Right lobe of liver (tissue), 6 donors: Measurements from ENCODE around the gene FHL1. TPM values are rescaled to one million over a fixed set of nuclear protein-coding genes. Genes with fewer than 3 reads are reported as not detected.

Experiments used
- ATAC-seq, 4 donors: fragments of 200-7000 bp; cut with Tn5 transposase; one replicate each; pipeline ENCODE4 v1.9.1; 2020; ENCODE audit warnings: mild to moderate bottlenecking in 4 of 4, moderate library complexity in 4 of 4
- DNase-seq, 3 donors: peaks; one replicate each; pipeline ENCODE4 v3.0.0-alpha.2; 2020
- H3K27ac ChIP-seq, 3 donors: fragments of 200-600 bp; one replicate each; pipeline ENCODE4 v1.8.0; 2022
- H3K27me3 ChIP-seq, 2 donors: fragments of 200-600 bp; one replicate each; pipeline ENCODE4 v1.8.0; 2022
- H3K36me3 ChIP-seq, 4 donors: fragments of 200-600 bp; sonication (generic) in 1 of 4; one replicate each; pipeline versions ENCODE4 v1.5.1 to v1.8.0; 2017 to 2022; ENCODE audit warnings: control low read depth in 1 of 4
- H3K4me1 ChIP-seq, 4 donors: fragments of 200-600 bp; sonication (generic) in 1 of 4; one replicate each; pipeline versions ENCODE4 v1.5.1 to v1.8.0; 2017 to 2022; ENCODE audit warnings: control low read depth in 1 of 4
- H3K4me3 ChIP-seq, 3 donors: fragments of 200-600 bp; one replicate each; pipeline ENCODE4 v1.8.0; 2022
- H3K9me3 ChIP-seq, 4 donors: fragments of 200-600 bp; sonication (generic) in 1 of 4; one replicate each; pipeline versions ENCODE4 v1.5.1 to v1.8.0; 2017 to 2022; ENCODE audit warnings: control low read depth in 1 of 4
- POLR2A ChIP-seq: fragments of 450-650 bp; IDR thresholded peaks from one replicate; pipeline ENCODE4 v1.6.1; 2017; ENCODE audit warnings: antibody characterized with exemption, mild to moderate bottlenecking
- WGBS: methylation state at CpG from one replicate; pipeline ENCODE4 v1.1.6; 2018; ENCODE audit warnings: low coverage, low lambda C conversion rate; ENCODE audit not compliant: insufficient coverage; ENCODE audit errors: missing lambda C conversion rate; 5-methylcytosine and 5-hydroxymethylcytosine counted together
- intact Hi-C, 2 donors: fragments of 100-400 bp; cut with DNase I; formaldehyde crosslinking; loops; one replicate each; pipeline versions ENCODE4 v1.11.2 to v1.14.1; 2022
- total RNA-seq, 6 experiments: library from RNA; depleted of rRNA in 2 of 6; stranded (reverse); fragments of >200 nt in 2 of 6; fragmentation: NEBNext Ultra II Directional in 3 of 6; extraction: Animal tissue kit (Norgen Biotek cat#: 25700) in 3 of 6; gene quantifications; one replicate each; pipeline versions ENCODE4 v1.1.0 to v1.2.4, GENCODE V29; 2016 to 2023
- TF ChIP-seq, protein P1 (sequence below), 4 donors: fragments of 200-600 bp in 3 of 4; fragments of 450-650 bp in 1 of 4; IDR thresholded peaks; one replicate each; pipeline versions ENCODE4 v1.5.1 to v1.8.0; 2016 to 2022; ENCODE audit warnings: antibody characterized with exemption in 4 of 4, mild to moderate bottlenecking in 2 of 4
- donor health status: DM: no; HTN: yes; CAD: no.
- donor health status: DM: no; HTN: no; CAD: no.
- donor health status: DM: no; HTN: no; CAD: no.
- donor health status: DM: no; HTN: yes; CAD: no.
- donor health status: DM: no; HTN: yes; CAD: no.

Gene FHL1
- total RNA-seq, 6 experiments from 2014 or later, result 8.0 to 27.6 (median 18.5) TPM

- ATAC-seq, result no peak
- no peak for DNase-seq
- TF ChIP-seq, protein P1, sequence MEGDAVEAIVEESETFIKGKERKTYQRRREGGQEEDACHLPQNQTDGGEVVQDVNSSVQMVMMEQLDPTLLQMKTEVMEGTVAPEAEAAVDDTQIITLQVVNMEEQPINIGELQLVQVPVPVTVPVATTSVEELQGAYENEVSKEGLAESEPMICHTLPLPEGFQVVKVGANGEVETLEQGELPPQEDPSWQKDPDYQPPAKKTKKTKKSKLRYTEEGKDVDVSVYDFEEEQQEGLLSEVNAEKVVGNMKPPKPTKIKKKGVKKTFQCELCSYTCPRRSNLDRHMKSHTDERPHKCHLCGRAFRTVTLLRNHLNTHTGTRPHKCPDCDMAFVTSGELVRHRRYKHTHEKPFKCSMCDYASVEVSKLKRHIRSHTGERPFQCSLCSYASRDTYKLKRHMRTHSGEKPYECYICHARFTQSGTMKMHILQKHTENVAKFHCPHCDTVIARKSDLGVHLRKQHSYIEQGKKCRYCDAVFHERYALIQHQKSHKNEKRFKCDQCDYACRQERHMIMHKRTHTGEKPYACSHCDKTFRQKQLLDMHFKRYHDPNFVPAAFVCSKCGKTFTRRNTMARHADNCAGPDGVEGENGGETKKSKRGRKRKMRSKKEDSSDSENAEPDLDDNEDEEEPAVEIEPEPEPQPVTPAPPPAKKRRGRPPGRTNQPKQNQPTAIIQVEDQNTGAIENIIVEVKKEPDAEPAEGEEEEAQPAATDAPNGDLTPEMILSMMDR (IDR thresholded peaks at IDR 0.05), result no peak
- TF ChIP-seq POLR2A, result no peak
- intact Hi-C loops, result no loop called here
- H3K27ac ChIP-seq, result no peak overlapping the region
- H3K4me3 ChIP-seq, result no peak overlapping the region
- H3K36me3 ChIP-seq, result no peaks in the 10 kb centered on the region
- 41% methylated on average over 4 of the region's 4 CpGs for whole genome bisulfite sequencing
- no peaks in the 10 kb centered on the region for H3K9me3 ChIP-seq
- H3K27me3 ChIP-seq, result no peaks in the 10 kb centered on the region
- peaks cover 0 to 21% (median 3%) of the 10 kb centered on the region in 4 donors for H3K4me1 ChIP-seq
Measured at GRCh38 chrX:136193771-136194170, 46.4 kb downstream of the FHL1 start.

DNA sequence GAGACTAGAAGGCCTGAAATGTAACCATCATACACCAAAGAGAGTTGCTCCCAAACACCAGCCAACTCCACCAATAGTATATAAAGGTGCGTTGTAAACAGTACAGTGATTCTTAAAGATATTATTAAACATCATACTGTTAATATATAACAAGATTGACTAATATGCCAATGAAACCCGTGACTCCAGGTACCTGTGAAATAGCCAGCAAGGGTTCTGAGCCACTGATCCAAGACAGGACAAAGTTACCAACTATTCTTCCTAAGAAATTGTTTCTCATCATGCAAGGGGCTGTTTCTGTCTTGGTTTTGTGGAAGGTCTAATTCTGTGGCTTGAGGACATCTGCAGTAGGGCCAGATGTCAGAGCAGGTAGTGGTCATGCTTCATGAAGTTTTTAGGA is 47.2 kb downstream of the FHL1 start:
- no peak for ATAC-seq
- Histone ChIP-seq H3K36me3 (no peaks in the 10 kb centered on the region), H3K27ac (no peak overlapping the region), H3K4me3 (no peak overlapping the region), H3K9me3 (no peaks in the 10 kb centered on the region), H3K4me1 (peaks cover 0 to 16% (median 3%) of the 10 kb centered on the region in 4 donors), H3K27me3 (no peaks in the 10 kb centered on the region)
- 57% methylated on average over 2 of the region's 2 CpGs for WGBS
- no peak for TF ChIP-seq POLR2A
- TF ChIP-seq, protein P1 (IDR thresholded peaks at IDR 0.05), result no peak
- no peak for DNase-seq
- intact Hi-C loops, result no loop called here

DNA sequence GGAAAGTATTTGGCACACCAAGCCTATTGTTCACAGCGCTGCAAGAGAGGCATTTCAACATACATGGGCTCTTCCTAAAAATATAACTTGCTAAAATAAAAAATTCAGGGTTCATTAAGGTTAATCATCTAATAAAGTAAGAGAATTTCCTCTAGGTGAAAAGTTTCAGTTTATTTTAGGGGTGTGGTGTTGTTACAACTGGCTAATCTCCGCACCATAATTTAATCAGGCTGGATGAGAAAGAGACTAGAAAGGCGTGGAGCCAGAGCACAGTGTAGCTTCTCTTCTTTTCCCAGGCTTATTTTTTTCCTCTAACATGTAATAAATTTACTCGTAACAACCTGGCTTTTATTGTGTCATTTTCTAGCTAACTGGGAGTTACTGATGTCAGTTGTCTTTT is 47.9 kb downstream of the FHL1 start:
- no peaks in the 10 kb centered on the region for H3K27me3 ChIP-seq
- TF ChIP-seq, protein P1 (IDR thresholded peaks at IDR 0.05), result no peak
- no peak for TF ChIP-seq POLR2A
- no peak overlapping the region for H3K4me3 ChIP-seq
- ATAC-seq (no peak), DNase-seq (no peak)
- H3K9me3 ChIP-seq, result no peaks in the 10 kb centered on the region
- no peaks in the 10 kb centered on the region for H3K36me3 ChIP-seq
- H3K4me1 ChIP-seq, result peaks cover 0 to 9% (median 3%) of the 10 kb centered on the region in 4 donors
- H3K27ac ChIP-seq, result no peak overlapping the region
- intact Hi-C loops, result no loop called here
- WGBS, result 72% methylated on average over 4 of the region's 4 CpGs

DNA sequence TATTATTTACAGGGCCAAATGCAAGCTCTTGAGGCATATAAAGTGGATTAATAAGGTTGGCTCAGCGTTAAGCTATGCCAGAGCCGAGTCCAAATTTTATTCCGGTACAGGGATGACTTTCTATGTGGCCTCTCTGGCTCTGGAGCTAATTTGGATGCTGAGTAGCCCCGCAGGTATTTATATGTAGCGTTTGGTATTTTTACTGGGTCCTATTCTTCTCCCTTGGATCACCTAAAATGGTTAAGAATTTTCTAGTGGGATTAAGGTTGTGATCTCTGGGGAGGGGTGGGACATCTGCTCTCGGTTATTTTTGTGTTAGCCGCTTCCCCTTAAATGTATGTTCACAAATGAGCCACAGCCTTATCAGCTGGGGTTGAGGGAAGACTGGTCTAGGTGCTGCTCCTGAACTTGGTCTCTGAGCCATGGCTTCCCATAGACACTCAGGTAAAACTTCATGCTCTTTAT is 49.4 kb downstream of the FHL1 start:
- DNase-seq, result no peak
- Histone ChIP-seq H3K27ac (no peak overlapping the region), H3K4me3 (no peak overlapping the region), H3K9me3 (no peaks in the 10 kb centered on the region), H3K36me3 (no peaks in the 10 kb centered on the region), H3K27me3 (no peaks in the 10 kb centered on the region), H3K4me1 (no peaks in the 10 kb centered on the region)
- WGBS, result 60% methylated on average over 7 of the region's 7 CpGs
- TF ChIP-seq, protein P1 (IDR thresholded peaks at IDR 0.05), result no peak
- TF ChIP-seq POLR2A, result no peak
- no peak for ATAC-seq
- intact Hi-C loops, result no loop called here

DNA sequence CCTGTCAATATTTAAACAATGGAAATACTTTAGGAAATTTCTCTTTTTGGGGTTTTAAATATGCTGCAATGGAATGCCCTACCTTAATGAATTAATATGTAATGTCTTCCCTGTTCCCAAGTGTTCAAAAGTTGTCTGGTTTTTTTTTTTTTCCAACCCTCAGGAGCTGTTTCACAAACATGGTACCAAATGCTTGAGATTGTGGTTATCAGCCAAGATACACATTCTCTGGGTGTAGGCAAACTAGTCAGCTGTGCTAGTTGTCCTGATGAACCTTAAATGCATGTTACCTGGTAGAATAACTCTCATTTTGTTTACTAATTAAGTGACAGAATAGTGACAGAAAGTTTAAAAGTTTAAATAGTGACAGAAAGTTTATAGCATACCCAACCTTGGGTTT is 50.7 kb downstream of the FHL1 start:
- intact Hi-C loops, result no loop called here
- H3K9me3 ChIP-seq, result no peaks in the 10 kb centered on the region
- no peak for ATAC-seq
- no peak for DNase-seq
- H3K4me1 ChIP-seq, result peaks cover 0 to 1% (median 0%) of the 10 kb centered on the region in 4 donors
- H3K36me3 ChIP-seq, result no peaks in the 10 kb centered on the region
- no peak overlapping the region for H3K4me3 ChIP-seq
- no peak overlapping the region for H3K27ac ChIP-seq
- H3K27me3 ChIP-seq, result no peaks in the 10 kb centered on the region
- TF ChIP-seq, protein P1 (IDR thresholded peaks at IDR 0.05), result no peak
- TF ChIP-seq POLR2A, result no peak
